ENCODE measurements around the gene MEP1A. TPM values are rescaled to one million over a fixed set of nuclear protein-coding genes. Genes with fewer than 3 reads are reported as not detected.

Gene MEP1A
- total and polyA plus RNA-seq, 2 of the 4 experiments (the other 2 are of a cell fraction): not detected

- H4K91ac ChIP-seq (ENCODE audit: insufficient read depth, low read depth, low read length): no peak overlapping the region
- DNase-seq (no peak), ATAC-seq (ENCODE audit: low read depth) (no peak)
- H3K27me3 ChIP-seq (ENCODE audit: control insufficient read depth, insufficient read depth, low read length): no peaks in the 10 kb centered on the region
- no peak overlapping the region for H2BK20ac ChIP-seq (ENCODE audit: low read depth, low read length)
- dilution Hi-C loops (cut with HindIII; ENCODE audit: low sequenced_read_pairs, unreplicated experiment) (no loop called here), in situ Hi-C loops (cut with MboI; ENCODE audit: low sequenced_read_pairs) (no loop called here), intact Hi-C loops (cut with micrococcal nuclease) (no loop called here)
- H3K79me1 ChIP-seq (ENCODE audit: low read depth in 1 of 2, low read length in 2 of 2): no peaks in the 10 kb centered on the region
- H3K36me3 ChIP-seq (ENCODE audit: control insufficient read depth, insufficient read depth, low read length): no peaks in the 10 kb centered on the region
- no peak overlapping the region for H3K18ac ChIP-seq (ENCODE audit: low read depth, low read length)
- no peak overlapping the region for H3K4me2 ChIP-seq (ENCODE audit: low read depth, low read length)
- BruUV-seq (replicated peaks): no TSS peak
- H4K5ac ChIP-seq (ENCODE audit: low read depth, low read length): no peak overlapping the region
- no peak overlapping the region for H4K8ac ChIP-seq (ENCODE audit: low read depth in 2 of 2, low read length in 2 of 2)
- no peaks in the 10 kb centered on the region for H4K20me1 ChIP-seq (ENCODE audit: insufficient read depth, low read length)
- no peak overlapping the region for H3K4ac ChIP-seq (ENCODE audit: low read depth, low read length)
- no CpG with 5 or more reads among the region's 7 CpGs for WGBS, 2 experiments (ENCODE audit: extremely low coverage in 2 of 2, insufficient read length in 1 of 2)
- no peak overlapping the region for H3K56ac ChIP-seq (ENCODE audit: extremely low read depth, insufficient read depth, low read length)
- no peak overlapping the region for H3K14ac ChIP-seq (replicated peaks; ENCODE audit: low read depth, low read length)
- no peak overlapping the region for H2BK120ac ChIP-seq (ENCODE audit: low read depth, low read length)
- ChIA-PET CTCF (no interaction called here), POLR2A (ENCODE audit: unreplicated experiment) (no interaction called here)
- TF ChIP-seq MXI1 (IDR thresholded peaks at IDR 0.05; ENCODE audit: borderline replicate concordance, low read depth, low read length): no peak
- no peak for TF ChIP-seq RAD21 (IDR thresholded peaks at IDR 0.05; ENCODE audit: low read length)
- TF ChIP-seq CHD1 (IDR thresholded peaks at IDR 0.05; ENCODE audit: low read depth, low read length): no peak
- no peak for TF ChIP-seq MAZ (IDR thresholded peaks at IDR 0.05; ENCODE audit: borderline replicate concordance, low read depth, low read length)
- TF ChIP-seq USF2 (IDR thresholded peaks at IDR 0.05; ENCODE audit: low read depth, low read length): no peak
- no peak for TF ChIP-seq NFE2L2 (IDR thresholded peaks at IDR 0.05; ENCODE audit: low read depth, low read length)
- no peak for TF ChIP-seq ELK1 (IDR thresholded peaks at IDR 0.05; ENCODE audit: borderline replicate concordance, low read depth, low read length)
- no peak for TF ChIP-seq RFX5 (IDR thresholded peaks at IDR 0.05; ENCODE audit: low read depth, low read length)
- no peak for TF ChIP-seq FOS (IDR thresholded peaks at IDR 0.05; ENCODE audit: low read depth, low read length)
- TF ChIP-seq CEBPB (IDR thresholded peaks at IDR 0.05; ENCODE audit: low read depth, low read length): no peak
- TF ChIP-seq RCOR1 (IDR thresholded peaks at IDR 0.05; ENCODE audit: insufficient replicate concordance, low read length): no peak
- no peak for TF ChIP-seq BHLHE40 (IDR thresholded peaks at IDR 0.05; ENCODE audit: low read depth, low read length)
- no peak for TF ChIP-seq SMC3 (IDR thresholded peaks at IDR 0.05; ENCODE audit: low read depth, low read length)
- H3K4me1 ChIP-seq (ENCODE audit: control insufficient read depth, insufficient read depth, low read length): no peaks in the 10 kb centered on the region
- no peak overlapping the region for H2BK5ac ChIP-seq (ENCODE audit: low read depth, low read length, poor library complexity, severe bottlenecking)
- H3K9me3 ChIP-seq (ENCODE audit: control insufficient read depth, insufficient read depth, low read length): no peaks in the 10 kb centered on the region
- no peak overlapping the region for H3K4me3 ChIP-seq (ENCODE audit: insufficient read depth, low read depth, low read length)
- no peak overlapping the region for H3K27ac ChIP-seq (ENCODE audit: insufficient read depth, low read length)
- no peak overlapping the region for H3K9ac ChIP-seq (ENCODE audit: low read depth, low read length)
- no peaks in the 10 kb centered on the region for H3K9me1 ChIP-seq (ENCODE audit: insufficient read depth, low read length)
- H2AFZ ChIP-seq (replicated peaks; ENCODE audit: low read length, poor library complexity): no peak overlapping the region
- no peak overlapping the region for H3K23ac ChIP-seq (ENCODE audit: low read depth, low read length)
- no peak overlapping the region for H2AK9ac ChIP-seq (replicated peaks; ENCODE audit: low read depth, low read length, poor library complexity)
- no peak overlapping the region for H2AK5ac ChIP-seq (ENCODE audit: low read depth, low read length)
- H2BK15ac ChIP-seq (ENCODE audit: low read depth, low read length): no peak overlapping the region
These were observed 26.4 kb downstream of the MEP1A start for GRCh38 chr6:46819561-46819960.

All from IMR-90 (cell line).